ENCODE measurements around the gene PNPLA2.

Gene PNPLA2

DNA sequence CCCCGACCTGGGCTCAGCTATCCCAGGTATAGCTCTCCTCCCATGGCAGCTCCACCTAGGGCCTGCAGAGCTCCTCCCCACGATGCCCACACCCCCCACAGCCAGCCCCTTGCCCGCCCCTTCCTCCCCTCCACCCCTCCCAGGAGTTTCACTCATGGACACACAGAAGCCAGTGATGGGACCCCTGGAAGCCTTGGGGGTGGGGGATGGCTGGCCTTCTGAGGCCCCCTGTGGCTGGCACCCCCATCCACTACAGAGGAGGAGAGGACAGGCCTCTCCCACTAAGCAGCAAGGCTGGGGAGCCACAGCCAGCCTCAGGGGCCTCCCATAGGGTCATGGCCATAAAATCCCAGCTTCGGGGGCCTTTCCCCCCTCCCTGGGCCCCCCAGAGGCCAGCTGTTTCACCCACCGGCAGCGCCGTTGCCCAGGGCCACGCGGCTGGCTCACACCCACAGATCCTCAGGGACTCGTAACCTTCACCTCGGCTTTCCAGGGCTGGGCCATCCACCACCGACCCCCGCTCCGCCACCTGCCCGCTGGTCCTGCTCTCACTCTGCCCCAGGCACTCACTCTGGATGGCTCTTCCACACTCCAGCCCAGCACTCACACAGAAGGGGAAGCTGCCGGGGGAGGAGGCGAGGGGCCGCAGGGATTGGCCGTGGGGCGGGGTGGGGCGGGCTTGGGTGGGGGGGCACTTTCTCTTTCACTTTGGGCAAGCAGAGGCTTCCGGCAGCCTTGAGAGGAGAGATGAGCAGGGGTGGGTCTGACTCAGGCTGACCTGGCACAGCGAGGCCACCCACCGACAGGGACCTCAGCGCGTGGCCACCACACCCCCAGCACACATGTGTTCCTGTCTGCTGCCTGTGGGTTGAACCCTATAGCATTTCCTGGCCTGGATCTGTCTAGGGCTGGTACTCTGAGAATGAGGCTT lies 22.8 kb upstream of the PNPLA2 start:
- TF ChIP-seq SP1 (IDR thresholded peaks at IDR 0.05) (no peak), L3MBTL2 (conservative IDR thresholded peaks at IDR 0.05) (no peak), ELF4 (IDR thresholded peaks at IDR 0.05) (no peak), NFRKB (IDR thresholded peaks at IDR 0.05) (no peak), BHLHE40 (IDR thresholded peaks at IDR 0.05; ENCODE audit: borderline replicate concordance) (no peak), FOXM1 (IDR thresholded peaks at IDR 0.05; ENCODE audit: borderline replicate concordance) (no peak), CTBP1 (IDR thresholded peaks at IDR 0.05; ENCODE audit: borderline replicate concordance) (no peak), ARNT (IDR thresholded peaks at IDR 0.05) (no peak)
- DNase-seq (ENCODE audit: extremely low spot score) = no peak
- ChIA-PET POLR2A (interaction anchor here (1.7 to 2.4 kb wide), 6 partner anchors 9 to 23 kb away, joined by 5 to 20 read pairs (median 11); partner anchors contain the start of genes GATD1, PIDD1, PNPLA2 and RPLP2), CTCF (interaction anchor here (0.6 to 0.7 kb wide), 2 partner anchors 13 to 41 kb away, joined by 3 to 4 read pairs; no protein-coding TSS in a partner anchor)

- POLR2A ChIA-PET = interaction anchor here (1.7 to 2.4 kb wide), 6 partner anchors 8 to 22 kb away, joined by 5 to 20 read pairs (median 11); partner anchors contain the start of genes GATD1, PIDD1, PNPLA2 and RPLP2
- peak; percentile 30 for DNase-seq (ENCODE audit: extremely low spot score)
- CTCF ChIA-PET = interaction anchor here (0.6 kb wide), 1 partner anchor 40 kb away, joined by 3 read pairs; no protein-coding TSS in a partner anchor
- no peak for TF ChIP-seq SUZ12 (IDR thresholded peaks at IDR 0.05)
- TF ChIP-seq SP1 (IDR thresholded peaks at IDR 0.05) = no peak
- no peak for TF ChIP-seq PKNOX1 (IDR thresholded peaks at IDR 0.05)
- no peak for TF ChIP-seq FOXA1 (IDR thresholded peaks at IDR 0.05)
These were observed 22.0 kb upstream of the PNPLA2 start for GRCh38 chr11:796565-797295.

- ChIA-PET CTCF (no interaction called here), POLR2A (interaction anchor here (1.7 to 2.4 kb wide), 5 partner anchors 11 to 22 kb away, joined by 5 to 20 read pairs (median 12); partner anchors contain the start of genes GATD1, PNPLA2 and RPLP2)
- TF ChIP-seq FOXA1 (IDR thresholded peaks at IDR 0.05) (no peak), SP1 (IDR thresholded peaks at IDR 0.05) (no peak), TARDBP (IDR thresholded peaks at IDR 0.05) (no peak), PKNOX1 (IDR thresholded peaks at IDR 0.05) (no peak), LEF1 (IDR thresholded peaks at IDR 0.05; ENCODE audit: borderline replicate concordance) (no peak), ELF4 (IDR thresholded peaks at IDR 0.05) (no peak), ARNT (IDR thresholded peaks at IDR 0.05) (no peak), FOXK2 (IDR thresholded peaks at IDR 0.05) (no peak), FOXM1 (IDR thresholded peaks at IDR 0.05; ENCODE audit: borderline replicate concordance) (no peak), BHLHE40 (IDR thresholded peaks at IDR 0.05; ENCODE audit: borderline replicate concordance) (no peak), HDGF (IDR thresholded peaks at IDR 0.05; ENCODE audit: borderline replicate concordance) (no peak), ZNF384 (IDR thresholded peaks at IDR 0.05) (no peak), L3MBTL2 (conservative IDR thresholded peaks at IDR 0.05) (no peak), CTBP1 (IDR thresholded peaks at IDR 0.05; ENCODE audit: borderline replicate concordance) (no peak), NFRKB (IDR thresholded peaks at IDR 0.05) (no peak)
- DNase-seq (ENCODE audit: extremely low spot score) = peak; percentile 71
These were observed 21.2 kb upstream of the PNPLA2 start for GRCh38 chr11:797296-798092.

DNA sequence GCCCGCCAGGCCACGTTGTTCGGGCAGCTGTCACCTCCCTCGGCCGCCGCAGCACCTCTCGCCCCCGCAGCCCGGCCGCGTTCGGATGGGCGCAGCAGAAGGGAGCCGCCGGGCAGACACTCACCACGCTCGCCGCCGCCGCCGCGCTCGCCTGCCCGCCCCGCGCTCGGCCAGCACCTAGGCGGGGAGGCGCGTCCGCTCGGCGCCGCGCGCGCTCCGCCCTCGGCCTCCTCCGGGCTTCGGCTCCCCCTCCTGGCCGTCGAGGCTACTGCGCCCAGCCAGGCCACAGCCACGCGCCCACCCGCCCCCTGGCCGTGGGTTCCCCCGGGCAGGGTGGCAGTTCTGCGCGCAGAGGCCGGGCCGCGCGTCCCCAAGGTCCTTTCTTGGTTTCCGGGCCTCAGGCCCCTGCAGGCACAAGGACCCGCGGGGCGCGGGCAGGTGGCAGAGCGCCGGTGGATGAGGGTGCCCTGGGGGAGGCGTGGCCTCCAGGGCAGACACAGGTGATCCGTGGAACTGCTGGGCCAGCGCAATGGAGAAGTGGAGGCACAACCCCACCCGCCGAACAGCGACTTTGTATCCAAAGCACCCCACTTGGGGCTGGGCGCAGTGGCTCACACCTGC lies 20.5 kb upstream of the PNPLA2 start, which contains the start of gene SLC25A22:
SLC25A22 (minus strand) TSS at position 189 of the 621 bp plus-strand sequence. CDS start 3,275 bp downstream, outside the sequence.
- TF ChIP-seq PKNOX1 (IDR thresholded peaks at IDR 0.05) (no peak), ARNT (IDR thresholded peaks at IDR 0.05) (0 out of 2 replicates have a peak, but pooled peaks have one; percentile 13), ELF4 (IDR thresholded peaks at IDR 0.05) (no peak)
- POLR2A ChIA-PET = interaction anchor here (2.3 kb wide), 1 partner anchor 21 kb away, joined by 15 read pairs; the partner anchor contains the start of gene PNPLA2
- DNase-seq (ENCODE audit: extremely low spot score) = peak; percentile 91
- CTCF ChIA-PET = no interaction called here

DNA sequence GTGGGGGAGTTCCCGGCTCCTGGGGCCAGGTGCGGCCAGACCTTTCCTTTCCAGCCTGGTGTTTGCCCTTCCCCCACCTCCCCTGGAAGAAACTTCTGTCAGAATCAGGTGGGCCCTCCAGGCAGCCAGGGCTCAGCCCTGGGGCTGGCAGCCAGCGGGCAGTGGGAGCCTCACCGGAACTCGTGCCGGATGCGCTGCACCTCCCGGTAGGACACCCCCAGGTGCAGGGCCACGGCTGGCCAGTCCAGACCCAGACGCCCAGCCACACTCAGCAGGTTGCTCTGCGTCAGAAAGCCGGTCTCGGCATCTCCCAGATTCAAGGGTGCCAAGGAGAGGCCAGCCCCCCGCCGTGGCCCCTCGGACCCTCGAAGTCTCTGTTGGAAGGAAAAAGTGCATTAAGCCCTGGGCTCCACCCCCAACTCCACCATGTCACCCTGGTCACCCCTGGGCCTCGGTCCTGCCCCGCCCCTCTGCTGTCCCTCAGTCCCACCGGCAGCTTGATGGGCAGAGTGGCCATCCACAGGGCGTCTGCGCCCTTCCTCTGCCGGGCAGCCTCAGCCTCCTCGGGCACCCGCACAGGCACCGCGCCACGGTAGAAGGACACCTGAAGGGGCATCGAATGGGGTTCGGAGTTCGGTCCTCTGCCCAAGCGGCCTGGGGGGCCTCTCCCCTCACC lies 18.9 kb upstream of the PNPLA2 start:
- DNase-seq (ENCODE audit: extremely low spot score) = no peak
- TF ChIP-seq PKNOX1 (IDR thresholded peaks at IDR 0.05) = no peak
- TF ChIP-seq FOXA1 (IDR thresholded peaks at IDR 0.05) = no peak
- no peak for TF ChIP-seq CTBP1 (IDR thresholded peaks at IDR 0.05; ENCODE audit: borderline replicate concordance)
- TF ChIP-seq LEF1 (IDR thresholded peaks at IDR 0.05; ENCODE audit: borderline replicate concordance) = no peak
- TF ChIP-seq BHLHE40 (IDR thresholded peaks at IDR 0.05; ENCODE audit: borderline replicate concordance) = no peak
- no peak for TF ChIP-seq L3MBTL2 (conservative IDR thresholded peaks at IDR 0.05)
- no peak for TF ChIP-seq FOXM1 (IDR thresholded peaks at IDR 0.05; ENCODE audit: borderline replicate concordance)
- TF ChIP-seq HDGF (IDR thresholded peaks at IDR 0.05; ENCODE audit: borderline replicate concordance) = no peak
- TF ChIP-seq SP1 (IDR thresholded peaks at IDR 0.05) = no peak
- no peak for TF ChIP-seq NFRKB (IDR thresholded peaks at IDR 0.05)
- no peak for TF ChIP-seq SUZ12 (IDR thresholded peaks at IDR 0.05)
- no peak for TF ChIP-seq TARDBP (IDR thresholded peaks at IDR 0.05)
- TF ChIP-seq ARNT (IDR thresholded peaks at IDR 0.05) = no peak
- TF ChIP-seq FOXK2 (IDR thresholded peaks at IDR 0.05) = no peak
- ChIA-PET CTCF (no interaction called here), POLR2A (no interaction called here)
